Heart right ventricle (tissue), 16 donors: ENCODE data around the gene DNAH6. TPM values are rescaled to one million over a fixed set of nuclear protein-coding genes. Genes with fewer than 3 reads are reported as not detected.
A peak's percentile ranks its signal among the peaks of the same experiment; 100 is the strongest.

Experiments used
- ATAC-seq, 8 donors: fragments of 200-7000 bp; cut with Tn5 transposase; one replicate each; pipeline ENCODE4 v1.9.1; 2020; ENCODE audit warnings: mild to moderate bottlenecking in 8 of 8, moderate library complexity in 8 of 8, moderate number of reproducible peaks in 1 of 8
- DNase-seq, 2 donors: peaks; one replicate each; pipeline ENCODE4 v3.0.0-alpha.2; 2020
- H3K27ac ChIP-seq, 10 donors: fragments of 200-600 bp; sonication (generic) in 2 of 10; one replicate each; pipeline versions ENCODE4 v1.5.0 to v1.8.0; 2020 to 2022; ENCODE audit warnings: mild to moderate bottlenecking in 3 of 10
- H3K27me3 ChIP-seq, 7 donors: fragments of 200-600 bp; one replicate each; pipeline ENCODE4 v1.8.0; 2021 to 2022; ENCODE audit warnings: mild to moderate bottlenecking in 2 of 7
- H3K36me3 ChIP-seq, 9 donors: fragments of 200-600 bp; sonication (generic) in 1 of 9; one replicate each; pipeline versions ENCODE4 v1.5.0 to v1.8.0; 2020 to 2022; ENCODE audit warnings: mild to moderate bottlenecking in 2 of 9
- H3K4me1 ChIP-seq, 9 donors: fragments of 200-600 bp; sonication (generic) in 1 of 9; one replicate each; pipeline versions ENCODE4 v1.5.0 to v1.8.0; 2020 to 2022; ENCODE audit warnings: mild to moderate bottlenecking in 4 of 9
- H3K4me3 ChIP-seq, 10 donors: fragments of 200-600 bp; sonication (generic) in 2 of 10; one replicate each; pipeline versions ENCODE4 v1.5.0 to v1.8.0; 2020 to 2022; ENCODE audit warnings: mild to moderate bottlenecking in 7 of 10, moderate library complexity in 2 of 10
- H3K9me3 ChIP-seq, 11 donors: fragments of 200-600 bp in 10 of 11; sonication (generic) in 2 of 11; one replicate each; pipeline versions ENCODE4 v1.5.0 to v1.8.0; 2013 to 2022; ENCODE audit warnings: mild to moderate bottlenecking in 2 of 11, control low read depth in 1 of 11, moderate library complexity in 1 of 11
- CTCF ChIP-seq, 9 donors: fragments of 200-600 bp; sonication (generic) in 2 of 9; IDR thresholded peaks; one replicate each; pipeline versions ENCODE4 v1.5.0 to v1.8.0; 2021 to 2022; ENCODE audit warnings: antibody characterized with exemption in 9 of 9, mild to moderate bottlenecking in 5 of 9, moderate library complexity in 1 of 9
- WGBS, 2 donors: extraction: QIAGEN DNeasy Blood & Tissue Kit; methylation state at CpG; one replicate each; pipeline ENCODE4 v1.1.7; 2013; ENCODE audit warnings: inconsistent platforms in 1 of 2; 5-methylcytosine and 5-hydroxymethylcytosine counted together
- intact Hi-C, 10 donors: fragments of 100-400 bp; cut with DNase I; formaldehyde crosslinking; loops; one replicate each; pipeline versions ENCODE4 v1.11.1 to v1.14.2; 2022
- polyA plus RNA-seq, 2 donors: library from polyadenylated mRNA; stranded (reverse); fragments of 200-250 nt; gene quantifications; one replicate each; pipeline ENCODE4 v1.2.3, GENCODE V29; 2013
- total RNA-seq, 10 donors: library from RNA; stranded (reverse); fragmentation: NEBNext Ultra II Directional in 3 of 10; extraction: Animal tissue kit (Norgen Biotek cat#: 25700) in 3 of 10; gene quantifications; one replicate each; pipeline versions ENCODE4 v1.2.1 to v1.2.4, GENCODE V29; 2021 to 2023
- donor health status: Arrhythmogenic right ventricular cardiomyopathy.
- donor health status: ischemic (EF 13 %, LVEDD 7.1; RV severe dilation, severe dysfunction).
- donor health status: healthy with polysubstance abuse.
- donor health status: DM: no; HTN: yes; CAD: no.
- donor health status: DM: no; HTN: no; CAD: no.
- donor health status: ischemic (EF 25% LVEDD 6.9; RV normal size, moderate dysfunction).
- donor health status: ischemic (EF 25% LVEDD 5.7; RV mildly dilated, moderate dysfunction).
- donor health status: healthy.
- donor health status: DM: yes; HTN: yes; CAD: no.
- donor health status: Ischemic cardiomyopathy.
- donor health status: ischemic (EF 35%, LVEDD 5.7; RV mildly dilated, moderate dysfunction).
- donor health status: nonischemic (EF 11% LVEDD 7.7; RV severe dilation, severe dysfunction).
- donor health status: DM: yes; HTN: yes; CAD: no.
- donor health status: PGD.
- donor health status: ischemic (EF 29% LVEDD 5.4; RV normal size, mild dysfunction).
- donor health status: nonischemic (EF 23%, LVEDD 6.1; RV moderate dilation, normal function).

Gene DNAH6
- total and polyA plus RNA-seq, 12 donors = 0.03 to 0.49 (median 0.23) TPM; not detected in 1

- no peak for ATAC-seq
- Histone ChIP-seq H3K4me3 (no peak overlapping the region), H3K4me1 (no peaks in the 10 kb centered on the region), H3K36me3 (no peaks in the 10 kb centered on the region), H3K27ac (no peak overlapping the region), H3K27me3 (no peaks in the 10 kb centered on the region), H3K9me3 (no peaks in the 10 kb centered on the region)
- intact Hi-C loops = loop anchor here in 1 of 10 donors (5.0 kb wide), 1 partner anchor 137 kb away; no protein-coding TSS in a partner anchor
- TF ChIP-seq CTCF (IDR thresholded peaks at IDR 0.05) = no peak
- DNase-seq = no peak
These were observed 113.3 kb downstream of the DNAH6 start for GRCh38 chr2:84629550-84629949.

- 43 to 46% methylated on average over 6 of the region's 6 CpGs for WGBS, 2 donors
These were observed 114.7 kb downstream of the DNAH6 start for GRCh38 chr2:84631047-84631446.

GRCh38 chr2:84631985-84632384 lies 115.7 kb downstream of the DNAH6 start:
- intact Hi-C loops = loop anchor here in 8 of 10 donors (2.0 to 10.0 kb wide), 5 partner anchors 135 to 147 kb away; no protein-coding TSS in a partner anchor
- TF ChIP-seq CTCF (IDR thresholded peaks at IDR 0.05) = no peak
- H3K4me3 ChIP-seq = no peak overlapping the region

More at GRCh38 chr2:84631047-84631446, 114.7 kb downstream of the DNAH6 start:
- Histone ChIP-seq H3K27ac (no peak overlapping the region), H3K36me3 (no peaks in the 10 kb centered on the region), H3K9me3 (no peaks in the 10 kb centered on the region), H3K4me3 (no peak overlapping the region), H3K27me3 (no peaks in the 10 kb centered on the region), H3K4me1 (no peaks in the 10 kb centered on the region)
- ATAC-seq (peak in 1 of 8 donors; percentile 47), DNase-seq (no peak)
- intact Hi-C loops = loop anchor here in 8 of 10 donors (2.0 to 10.0 kb wide), 5 partner anchors 134 to 146 kb away; no protein-coding TSS in a partner anchor
- TF ChIP-seq CTCF (IDR thresholded peaks at IDR 0.05) = peak in 8 of 9 donors; percentile 36 to 58 (median 52)

GRCh38 chr2:84636080-84636971 lies 120.0 kb downstream of the DNAH6 start:
- DNase-seq (no peak), ATAC-seq (no peak)
- no peak overlapping the region for H3K27ac ChIP-seq
- no peaks in the 10 kb centered on the region for H3K4me1 ChIP-seq
- 75 to 81% methylated on average over 2 of the region's 2 CpGs for WGBS, 2 donors
- TF ChIP-seq CTCF (IDR thresholded peaks at IDR 0.05) = no peak
- H3K27me3 ChIP-seq = no peaks in the 10 kb centered on the region
- no peaks in the 10 kb centered on the region for H3K36me3 ChIP-seq
- intact Hi-C loops = loop anchor here in 2 of 10 donors (10.0 kb wide), 2 partner anchors 142 to 152 kb away; no protein-coding TSS in a partner anchor
- no peak overlapping the region for H3K4me3 ChIP-seq
- H3K9me3 ChIP-seq = no peaks in the 10 kb centered on the region

More at GRCh38 chr2:84631985-84632384, 115.7 kb downstream of the DNAH6 start:
- H3K27ac ChIP-seq = no peak overlapping the region
- no peaks in the 10 kb centered on the region for H3K36me3 ChIP-seq
- H3K4me1 ChIP-seq = no peaks in the 10 kb centered on the region
- ATAC-seq (no peak), DNase-seq (no peak)
- H3K27me3 ChIP-seq = no peaks in the 10 kb centered on the region
- no peaks in the 10 kb centered on the region for H3K9me3 ChIP-seq
- WGBS, 2 donors = 77 to 85% methylated on average over 5 of the region's 5 CpGs
